OCI-LY1 (cell line): ENCODE measurements around the gene HOXA7.

Experiments used
- H2AFZ ChIP-seq: fragments of 200-600 bp; sonication (generic), shearing (Covaris generic); 2 replicates; pipeline ENCODE4 v1.6.0; 2014; ENCODE audit warnings: antibody characterized with exemption, mild to moderate bottlenecking, low read length
- H3F3A ChIP-seq: fragments of 200-600 bp; sonication (generic), shearing (Covaris generic); 2 replicates; pipeline ENCODE4 v1.6.0; 2014; ENCODE audit warnings: mild to moderate bottlenecking, antibody characterized with exemption, low read length, moderate library complexity; ENCODE audit not compliant: insufficient read depth
- H3K27ac ChIP-seq: fragments of 200-600 bp; sonication (generic); 2 replicates; pipeline ENCODE4 v1.5.1; 2014; ENCODE audit warnings: low read length, mixed run types, mild to moderate bottlenecking, low read depth; ENCODE audit not compliant: poor library complexity, severe bottlenecking
- H3K27me3 ChIP-seq: fragments of 200-600 bp; sonication (generic); 2 replicates; pipeline ENCODE4 v1.6.0; 2014; ENCODE audit warnings: antibody characterized with exemption, mild to moderate bottlenecking, low read length, moderate library complexity; ENCODE audit not compliant: insufficient read depth
- H3K36me3 ChIP-seq: fragments of 200-600 bp; sonication (generic); 2 replicates; pipeline ENCODE4 v1.6.1; 2014; ENCODE audit warnings: mild to moderate bottlenecking, antibody characterized with exemption, low read length, moderate library complexity, mixed read lengths; ENCODE audit not compliant: insufficient read depth
- H3K4me1 ChIP-seq: fragments of 200-600 bp; sonication (generic); 2 replicates; pipeline ENCODE4 v1.5.1; 2014; ENCODE audit warnings: mild to moderate bottlenecking, low read length, moderate library complexity; ENCODE audit not compliant: insufficient read depth, severe bottlenecking
- H3K4me2 ChIP-seq: fragments of 200-600 bp; sonication (generic), shearing (Covaris generic); 2 replicates; pipeline ENCODE4 v1.6.1; 2014; ENCODE audit warnings: low read length
- H3K4me3 ChIP-seq: fragments of 200-600 bp; sonication (generic); 2 replicates; pipeline ENCODE4 v1.5.1; 2014; ENCODE audit warnings: low read length, low read depth, mild to moderate bottlenecking, mixed read lengths; ENCODE audit not compliant: poor library complexity, severe bottlenecking
- H3K79me2 ChIP-seq: fragments of 200-600 bp; shearing (Covaris generic); 2 replicates; pipeline ENCODE4 v1.6.1; 2016; ENCODE audit warnings: mixed run types, low read length, mixed read lengths; ENCODE audit not compliant: insufficient read depth
- H3K9ac ChIP-seq: fragments of 200-600 bp; sonication (generic), shearing (Covaris generic); 2 replicates; pipeline ENCODE4 v1.6.1; 2014; ENCODE audit warnings: mild to moderate bottlenecking, low read length, mixed read lengths
- H3K9me2 ChIP-seq: fragments of 200-600 bp; sonication (generic), shearing (Covaris generic); 2 replicates; pipeline ENCODE4 v1.6.1; 2014; ENCODE audit warnings: low read depth, mild to moderate bottlenecking, low read length, mixed read lengths
- H3K9me3 ChIP-seq: fragments of 200-600 bp; shearing (Covaris generic); 2 replicates; pipeline ENCODE4 v1.6.1; 2014; ENCODE audit warnings: low read length, mixed read lengths
- H4K20me1 ChIP-seq: fragments of 200-600 bp; sonication (generic), shearing (Covaris generic); 2 replicates; pipeline ENCODE4 v1.6.0; 2016; ENCODE audit warnings: mild to moderate bottlenecking, low read length; ENCODE audit not compliant: insufficient read depth
- EZH2 ChIP-seq: fragments of 200-600 bp; sonication (generic), shearing (Covaris generic); IDR thresholded peaks from 2 replicates; pipeline ENCODE4 v1.8.0; 2017; ENCODE audit warnings: borderline replicate concordance, mixed run types, mild to moderate bottlenecking, antibody characterized with exemption, low read length, moderate library complexity, mixed read lengths
- TF ChIP-seq, protein P1 (sequence below): fragments of 200-600 bp; sonication (generic), shearing (Covaris generic); IDR thresholded peaks from 2 replicates; pipeline ENCODE4 v1.5.1; 2017; ENCODE audit warnings: mild to moderate bottlenecking, antibody characterized with exemption, low read length, moderate library complexity, mixed read lengths

Gene HOXA7

DNA sequence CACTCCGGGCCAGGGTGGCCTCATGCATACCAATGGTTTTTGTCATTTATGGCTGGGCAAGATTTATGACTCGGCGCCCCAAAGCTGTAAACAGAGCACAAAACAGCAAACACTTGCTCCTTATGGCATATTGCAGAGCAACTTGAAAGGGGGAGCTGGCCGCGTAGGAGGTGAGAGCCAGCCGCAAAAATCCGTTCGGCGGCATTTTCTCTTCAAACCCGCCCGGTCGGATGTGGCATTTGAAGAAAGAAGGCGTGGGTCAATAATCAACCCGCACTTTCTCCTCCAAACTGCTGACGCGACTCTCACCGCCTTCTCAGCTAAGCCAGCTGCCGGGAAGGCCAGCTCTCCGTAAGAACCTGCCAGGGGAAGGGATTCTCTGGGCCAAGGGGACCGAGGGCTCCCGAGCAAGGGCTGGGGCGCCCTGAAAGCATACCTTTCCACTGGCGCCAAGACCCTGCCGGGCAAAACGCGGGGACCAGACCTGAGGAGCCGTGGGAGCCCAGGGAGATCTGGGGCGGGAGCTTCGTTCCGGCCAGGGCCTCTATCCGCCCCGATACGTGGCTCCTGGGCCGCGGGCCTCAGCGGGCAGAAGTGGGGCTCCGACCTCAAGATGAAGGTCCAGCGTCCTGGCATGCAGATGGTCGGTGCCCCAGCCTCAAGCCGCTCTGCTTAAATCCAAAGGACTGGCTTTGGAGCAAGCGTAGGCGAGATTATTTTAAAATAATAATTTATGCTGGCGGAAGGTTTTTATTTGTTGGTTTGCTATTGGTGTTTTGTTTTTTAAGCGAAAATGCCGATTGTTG lies 41.1 kb downstream of the HOXA7 start:
- Histone ChIP-seq H3F3A (no peaks in the 10 kb centered on the region), H3K4me1 (no peaks in the 10 kb centered on the region), H4K20me1 (no peaks in the 10 kb centered on the region), H3K4me3 (no peak overlapping the region), H3K4me2 (no peak overlapping the region), H3K9me2 (no peaks in the 10 kb centered on the region), H3K27me3 (no peaks in the 10 kb centered on the region), H3K9me3 (no peaks in the 10 kb centered on the region), H3K9ac (no peak overlapping the region), H3K27ac (no peak overlapping the region), H3K36me3 (no peaks in the 10 kb centered on the region), H2AFZ (no peak overlapping the region), H3K79me2 (no peaks in the 10 kb centered on the region)
- TF ChIP-seq, protein P1, sequence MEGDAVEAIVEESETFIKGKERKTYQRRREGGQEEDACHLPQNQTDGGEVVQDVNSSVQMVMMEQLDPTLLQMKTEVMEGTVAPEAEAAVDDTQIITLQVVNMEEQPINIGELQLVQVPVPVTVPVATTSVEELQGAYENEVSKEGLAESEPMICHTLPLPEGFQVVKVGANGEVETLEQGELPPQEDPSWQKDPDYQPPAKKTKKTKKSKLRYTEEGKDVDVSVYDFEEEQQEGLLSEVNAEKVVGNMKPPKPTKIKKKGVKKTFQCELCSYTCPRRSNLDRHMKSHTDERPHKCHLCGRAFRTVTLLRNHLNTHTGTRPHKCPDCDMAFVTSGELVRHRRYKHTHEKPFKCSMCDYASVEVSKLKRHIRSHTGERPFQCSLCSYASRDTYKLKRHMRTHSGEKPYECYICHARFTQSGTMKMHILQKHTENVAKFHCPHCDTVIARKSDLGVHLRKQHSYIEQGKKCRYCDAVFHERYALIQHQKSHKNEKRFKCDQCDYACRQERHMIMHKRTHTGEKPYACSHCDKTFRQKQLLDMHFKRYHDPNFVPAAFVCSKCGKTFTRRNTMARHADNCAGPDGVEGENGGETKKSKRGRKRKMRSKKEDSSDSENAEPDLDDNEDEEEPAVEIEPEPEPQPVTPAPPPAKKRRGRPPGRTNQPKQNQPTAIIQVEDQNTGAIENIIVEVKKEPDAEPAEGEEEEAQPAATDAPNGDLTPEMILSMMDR, result no peak
- no peak for TF ChIP-seq EZH2

DNA sequence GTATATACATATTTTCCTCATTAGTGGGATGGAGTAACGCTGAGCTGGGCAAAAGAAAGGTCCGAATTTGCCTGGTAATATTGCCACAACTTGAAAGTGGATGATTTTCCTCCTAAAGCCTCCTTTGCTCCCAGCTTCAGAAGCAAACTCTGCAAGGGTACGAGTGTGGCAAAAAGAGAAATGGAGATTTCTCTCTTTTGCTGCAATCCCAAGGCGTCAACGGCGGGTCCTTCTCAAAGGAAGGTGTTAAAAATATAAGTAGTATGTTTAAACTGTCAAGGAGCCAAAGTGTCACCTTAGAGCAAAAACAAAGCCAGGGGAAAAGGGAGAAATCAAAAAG lies 41.6 kb downstream of the HOXA7 start:
- Histone ChIP-seq H4K20me1 (no peaks in the 10 kb centered on the region), H3K27me3 (no peaks in the 10 kb centered on the region), H3K9ac (no peak overlapping the region), H3K9me3 (no peaks in the 10 kb centered on the region), H2AFZ (no peak overlapping the region), H3K36me3 (no peaks in the 10 kb centered on the region), H3K4me1 (no peaks in the 10 kb centered on the region), H3K27ac (no peak overlapping the region), H3F3A (no peaks in the 10 kb centered on the region), H3K4me3 (no peak overlapping the region), H3K79me2 (no peaks in the 10 kb centered on the region), H3K9me2 (no peaks in the 10 kb centered on the region), H3K4me2 (no peak overlapping the region)
- TF ChIP-seq, protein P1, result no peak
- no peak for TF ChIP-seq EZH2

DNA sequence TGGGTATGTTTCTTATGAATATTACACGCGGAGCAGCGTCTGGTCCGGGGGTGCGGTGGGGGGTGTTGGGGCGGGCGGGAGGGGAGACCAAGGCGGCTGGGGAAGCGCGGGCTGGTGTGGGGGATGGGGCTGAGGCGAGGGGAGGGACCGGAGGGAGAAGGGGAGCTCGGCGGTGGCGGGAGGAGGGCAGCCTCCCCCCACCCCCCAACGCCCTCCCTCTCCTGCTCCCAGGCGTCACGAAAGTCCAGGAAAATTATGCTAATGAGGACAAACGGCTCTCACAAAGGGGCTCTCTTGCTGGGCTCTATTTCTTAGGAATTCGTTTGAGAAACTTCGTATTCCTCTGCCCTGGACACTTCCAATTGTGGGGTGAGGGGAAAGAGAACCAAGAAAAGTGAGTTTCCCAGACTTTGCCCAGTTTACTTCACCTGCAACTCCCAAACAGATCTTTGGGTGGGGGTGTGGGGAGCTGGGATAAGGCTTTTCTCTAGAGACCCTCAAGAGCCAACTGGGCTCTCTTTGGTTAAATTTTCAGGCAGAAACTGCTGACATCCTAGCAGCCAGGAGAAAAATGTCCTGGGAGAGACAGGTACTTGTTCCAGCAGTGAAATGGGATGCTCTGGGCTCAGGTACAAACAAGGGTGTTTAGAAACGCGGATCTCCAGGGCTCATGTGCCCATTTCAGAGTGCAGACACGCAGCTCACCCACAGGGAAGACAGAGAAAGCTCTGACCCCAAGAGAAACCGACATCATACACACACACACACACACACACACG lies 42.3 kb downstream of the HOXA7 start:
- Histone ChIP-seq H3K27me3 (no peaks in the 10 kb centered on the region), H3K9ac (no peak overlapping the region), H3K9me3 (no peaks in the 10 kb centered on the region), H4K20me1 (no peaks in the 10 kb centered on the region), H3K27ac (no peak overlapping the region), H3K9me2 (no peaks in the 10 kb centered on the region), H3K79me2 (no peaks in the 10 kb centered on the region), H3K36me3 (no peaks in the 10 kb centered on the region), H3F3A (no peaks in the 10 kb centered on the region), H3K4me1 (no peaks in the 10 kb centered on the region), H3K4me2 (no peak overlapping the region), H3K4me3 (no peak overlapping the region), H2AFZ (no peak overlapping the region)
- TF ChIP-seq, protein P1, result no peak
- no peak for TF ChIP-seq EZH2
